Aorta (tissue), 5 donors: ENCODE results near the gene PNPLA6. TPM values are rescaled to one million over a fixed set of nuclear protein-coding genes. Genes with fewer than 3 reads are reported as not detected.

ENCODE experiments used
- ATAC-seq: fragments of 200-7000 bp; cut with Tn5 transposase; one replicate; pipeline ENCODE4 v1.9.1; 2022; ENCODE audit warnings: moderate library complexity; ENCODE audit not compliant: low FRiP score
- DNase-seq, 2 donors: peaks; one replicate each; pipeline ENCODE4 v3.0.0-alpha.2; 2020
- H3K27ac ChIP-seq, 2 donors: one replicate each; pipeline ENCODE4 v1.5.1; 2013; ENCODE audit warnings: low read length in 2 of 2, mild to moderate bottlenecking in 2 of 2, moderate library complexity in 2 of 2, control low read depth in 1 of 2, inconsistent platforms in 1 of 2, low read depth in 1 of 2
- H3K27me3 ChIP-seq, 2 donors: one replicate each; pipeline ENCODE4 v1.6.1; 2013; ENCODE audit warnings: control low read depth in 1 of 2, low read length in 1 of 2, mild to moderate bottlenecking in 1 of 2, moderate library complexity in 1 of 2; ENCODE audit not compliant: insufficient read depth in 2 of 2, control insufficient read depth in 1 of 2
- H3K36me3 ChIP-seq, 2 donors: one replicate each; pipeline ENCODE4 v1.6.1; 2013; ENCODE audit warnings: control low read depth in 1 of 2, low read length in 1 of 2, mild to moderate bottlenecking in 1 of 2; ENCODE audit not compliant: insufficient read depth in 2 of 2, control insufficient read depth in 1 of 2
- H3K4me1 ChIP-seq, 2 donors: one replicate each; pipeline ENCODE4 v1.6.1; 2013; ENCODE audit warnings: low read length in 2 of 2, control low read depth in 1 of 2, mild to moderate bottlenecking in 1 of 2, moderate library complexity in 1 of 2; ENCODE audit not compliant: insufficient read depth in 2 of 2, control insufficient read depth in 1 of 2
- H3K4me3 ChIP-seq, 2 donors: one replicate each; pipeline ENCODE4 v1.5.1; 2013; ENCODE audit warnings: low read length in 2 of 2, control low read depth in 1 of 2, mild to moderate bottlenecking in 1 of 2
- H3K9me3 ChIP-seq: one replicate; pipeline ENCODE4 v1.6.1; 2013; ENCODE audit warnings: mild to moderate bottlenecking, low read length; ENCODE audit not compliant: control insufficient read depth
- WGBS, 2 donors: extraction: QIAGEN DNeasy Blood & Tissue Kit; methylation state at CpG; one replicate each; pipeline ENCODE4 v1.1.7; 2013; 5-methylcytosine and 5-hydroxymethylcytosine counted together
- intact Hi-C, 2 donors: fragments of 100-400 bp; cut with DNase I; formaldehyde crosslinking; loops; one replicate each; pipeline versions ENCODE4 v1.14.2 to v1.15.0; 2022
- polyA plus RNA-seq, 2 donors: library from polyadenylated mRNA; stranded (reverse); fragments of 200-250 nt; gene quantifications; one replicate each; pipeline ENCODE4 v1.2.3, GENCODE V29; 2013
- total RNA-seq, 2 donors: library from RNA; stranded (reverse); fragmentation: NEBNext Ultra II Directional; extraction: Animal tissue kit (Norgen Biotek cat#: 25700); gene quantifications; one replicate each; pipeline ENCODE4 v1.2.1, GENCODE V29; 2021
- donor health status: healthy with polysubstance abuse.
- donor health status: Bipolar disorder and iron deficiency.
- donor health status: DM: no; HTN: no; CAD: no.
- donor health status: DM: no; HTN: no; CAD: no.
- donor health status: DM: yes; HTN: yes; CAD: no.

Gene PNPLA6
- total and polyA plus RNA-seq, 4 donors: 25.0 to 136 (median 91.3) TPM

- DNase-seq (no peak), ATAC-seq (no peak)
- Histone ChIP-seq H3K27ac (no peak overlapping the region), H3K4me1 (no peaks in the 10 kb centered on the region), H3K36me3 (no peaks in the 10 kb centered on the region), H3K27me3 (no peaks in the 10 kb centered on the region), H3K9me3 (no peaks in the 10 kb centered on the region), H3K4me3 (no peak overlapping the region)
- intact Hi-C loops: no loop called here
- WGBS, 2 donors: 60 to 66% methylated on average over 14 of the region's 14 CpGs
These were observed 70.1 kb downstream of the PNPLA6 start for GRCh38 chr19:7605490-7606222.

- no peaks in the 10 kb centered on the region for H3K36me3 ChIP-seq
- H3K4me1 ChIP-seq: no peaks in the 10 kb centered on the region
- intact Hi-C loops: no loop called here
- no peak overlapping the region for H3K4me3 ChIP-seq
- DNase-seq (no peak), ATAC-seq (no peak)
- no peaks in the 10 kb centered on the region for H3K27me3 ChIP-seq
- no peaks in the 10 kb centered on the region for H3K9me3 ChIP-seq
- WGBS, 2 donors: 78 to 84% methylated on average over 15 to 17 of the region's 17 CpGs
- no peak overlapping the region for H3K27ac ChIP-seq
These were observed 70.8 kb downstream of the PNPLA6 start for GRCh38 chr19:7606289-7606688.

GRCh38 chr19:7607212-7607873, 71.8 kb downstream of the PNPLA6 start:
- Histone ChIP-seq H3K4me1 (no peaks in the 10 kb centered on the region), H3K4me3 (no peak overlapping the region), H3K27ac (no peak overlapping the region), H3K36me3 (no peaks in the 10 kb centered on the region), H3K27me3 (no peaks in the 10 kb centered on the region), H3K9me3 (no peaks in the 10 kb centered on the region)
- DNase-seq (no peak), ATAC-seq (no peak)
- intact Hi-C loops: no loop called here
- WGBS, 2 donors: 75 to 85% methylated on average over 9 to 10 of the region's 10 CpGs

DNA sequence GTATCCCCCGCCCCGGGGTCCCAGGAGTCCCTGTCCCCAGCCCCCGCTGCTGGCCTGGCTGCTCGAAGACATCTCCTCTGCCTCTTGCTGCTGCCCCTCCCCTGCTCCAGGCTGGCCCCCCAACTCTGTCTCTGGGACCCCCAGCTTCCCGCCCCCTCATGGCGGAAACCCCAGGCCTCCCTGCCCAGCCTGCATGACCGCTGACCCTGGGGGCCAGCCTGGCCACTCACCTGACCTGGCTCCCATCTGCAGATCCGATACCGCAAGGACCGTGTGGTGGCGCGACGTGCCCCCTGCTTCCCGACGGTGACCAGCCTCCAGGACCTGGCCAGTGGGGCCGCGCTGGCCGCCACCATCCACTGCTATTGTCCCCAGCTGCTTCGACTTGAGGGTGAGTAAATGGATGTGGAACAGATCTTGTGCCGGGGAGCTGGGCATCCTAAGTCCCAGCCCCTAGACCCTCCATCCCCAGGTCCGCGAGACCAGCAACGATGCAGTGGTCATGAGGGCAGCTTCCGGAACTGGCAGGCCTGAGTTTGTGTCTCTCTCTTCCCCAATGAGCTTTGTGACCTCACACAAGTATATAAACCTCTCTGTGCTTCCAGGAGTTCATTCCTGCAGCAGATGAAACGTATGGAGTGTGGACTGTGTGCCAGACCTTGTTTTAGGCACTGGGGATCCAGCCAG, 72.5 kb downstream of the PNPLA6 start:
- Histone ChIP-seq H3K27ac (no peak overlapping the region), H3K4me1 (no peaks in the 10 kb centered on the region), H3K4me3 (no peak overlapping the region), H3K27me3 (no peaks in the 10 kb centered on the region), H3K9me3 (no peaks in the 10 kb centered on the region), H3K36me3 (no peaks in the 10 kb centered on the region)
- no peak for DNase-seq
- 88% methylated on average over 23 to 25 of the region's 25 CpGs for WGBS, 2 donors
- ATAC-seq: no peak
- intact Hi-C loops: no loop called here

DNA sequence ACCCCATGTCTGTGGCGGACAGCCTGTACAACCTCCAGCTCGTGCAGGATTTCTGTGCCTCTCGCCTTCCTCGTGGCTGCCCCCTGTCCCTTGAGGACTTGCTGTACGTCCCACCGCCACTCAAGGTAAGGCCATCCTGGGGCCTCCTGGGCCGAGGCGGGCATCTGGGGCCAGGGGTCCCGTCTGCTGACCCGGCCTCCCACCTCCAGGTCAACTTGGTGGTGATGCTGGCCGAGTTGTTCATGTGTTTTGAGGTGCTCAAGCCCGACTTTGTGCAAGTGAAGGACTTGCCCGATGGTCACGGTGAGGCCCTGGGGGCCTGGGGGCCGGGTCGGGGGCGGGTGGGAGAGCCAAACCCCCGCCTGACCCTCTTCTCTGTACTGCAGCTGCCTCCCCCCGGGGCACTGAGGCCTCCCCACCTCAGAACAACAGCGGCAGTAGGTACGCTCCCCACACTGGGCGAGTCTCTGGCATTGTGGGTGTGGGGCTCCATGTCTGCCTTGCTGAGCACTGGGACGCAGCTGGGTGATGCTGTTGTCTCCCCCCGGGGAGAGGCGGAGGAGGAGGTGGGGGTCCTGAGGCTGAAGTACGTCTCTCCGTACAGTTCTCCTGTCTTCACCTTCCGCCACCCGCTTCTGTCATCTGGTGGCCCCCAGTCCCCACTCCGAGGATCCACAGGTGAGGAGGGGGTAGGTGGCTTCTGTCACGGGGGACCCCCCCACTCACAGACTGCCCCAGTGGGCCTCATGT, 75.1 kb downstream of the PNPLA6 start:
- WGBS, 2 donors: 80 to 85% methylated on average over 31 of the region's 31 CpGs
- intact Hi-C loops: no loop called here
- H3K27me3 ChIP-seq: no peaks in the 10 kb centered on the region
- H3K4me1 ChIP-seq: no peaks in the 10 kb centered on the region
- ATAC-seq (no peak), DNase-seq (no peak)
- no peaks in the 10 kb centered on the region for H3K9me3 ChIP-seq
- H3K4me3 ChIP-seq: no peak overlapping the region
- H3K27ac ChIP-seq: no peak overlapping the region
- no peaks in the 10 kb centered on the region for H3K36me3 ChIP-seq

Other genes starting within 250 kb of the PNPLA6 start
- 100 to 1,000 TPM in 1 of 2 donors, 10 to 100 TPM in 1; 67.0 to 106 TPM for gene INSR, start 241.3 kb upstream of the PNPLA6 start, total RNA-seq
- gene INSR, start 241.3 kb upstream of the PNPLA6 start, polyA plus RNA-seq: 10 to 100 TPM in 1 of 2 donors, 1 to 10 TPM in 1; 4.8 to 12.0 TPM
- 10 to 100 TPM; 21.9 to 23.1 TPM for gene ARHGEF18, start 186.8 kb upstream of the PNPLA6 start, total RNA-seq
- gene ARHGEF18, start 186.8 kb upstream of the PNPLA6 start, polyA plus RNA-seq: 10 to 100 TPM in 1 of 2 donors, 1 to 10 TPM in 1; 8.3 to 10.6 TPM
- 1 to 10 TPM; 1.9 TPM for gene PEX11G, start 46.7 kb upstream of the PNPLA6 start, total RNA-seq
- 1 to 10 TPM; 4.0 to 5.3 TPM for gene PEX11G, start 46.7 kb upstream of the PNPLA6 start, polyA plus RNA-seq
- gene ZNF358, start 19.6 kb upstream of the PNPLA6 start, total RNA-seq: 10 to 100 TPM; 52.0 to 61.1 TPM
- gene ZNF358, start 19.6 kb upstream of the PNPLA6 start, polyA plus RNA-seq: 100 to 1,000 TPM in 1 of 2 donors, 10 to 100 TPM in 1; 49.1 to 119 TPM
- gene MCOLN1, start 13.1 kb upstream of the PNPLA6 start, total RNA-seq: 10 to 100 TPM; 21.2 to 36.0 TPM
- gene MCOLN1, start 13.1 kb upstream of the PNPLA6 start, polyA plus RNA-seq: 10 to 100 TPM; 14.5 to 34.6 TPM
- gene CAMSAP3, start 60.1 kb downstream of the PNPLA6 start, total RNA-seq: not detected
- gene CAMSAP3, start 60.1 kb downstream of the PNPLA6 start, polyA plus RNA-seq: 1 to 10 TPM in 1 of 2 donors, under 1 TPM in 1; 0.05 to 5.0 TPM
- gene XAB2, start 93.8 kb downstream of the PNPLA6 start, total RNA-seq: 10 to 100 TPM; 25.4 to 34.1 TPM
- 10 to 100 TPM; 17.0 to 93.8 TPM for gene XAB2, start 93.8 kb downstream of the PNPLA6 start, polyA plus RNA-seq
- gene PET100, start 94.1 kb downstream of the PNPLA6 start, total RNA-seq: 10 to 100 TPM; 81.2 to 95.7 TPM
- 10 to 100 TPM; 67.6 to 96.4 TPM for gene PET100, start 94.1 kb downstream of the PNPLA6 start, polyA plus RNA-seq
- not detected for gene PCP2, start 98.0 kb downstream of the PNPLA6 start, total RNA-seq
- not detected for gene PCP2, start 98.0 kb downstream of the PNPLA6 start, polyA plus RNA-seq
- gene STXBP2, start 101.4 kb downstream of the PNPLA6 start, total RNA-seq: 10 to 100 TPM; 30.3 to 35.4 TPM
- 10 to 100 TPM; 11.4 to 27.4 TPM for gene STXBP2, start 101.4 kb downstream of the PNPLA6 start, polyA plus RNA-seq
- not detected for gene RETN, start 133.3 kb downstream of the PNPLA6 start, total RNA-seq
- gene RETN, start 133.3 kb downstream of the PNPLA6 start, polyA plus RNA-seq: 1 to 10 TPM in 1 of 2 donors, not detected in 1; 2.6 TPM
- gene MCEMP1, start 141.4 kb downstream of the PNPLA6 start, total RNA-seq: 1 to 10 TPM in 1 of 2 donors, under 1 TPM in 1; 0.63 to 4.3 TPM
- 1 to 10 TPM in 1 of 2 donors, under 1 TPM in 1; 0.10 to 8.3 TPM for gene MCEMP1, start 141.4 kb downstream of the PNPLA6 start, polyA plus RNA-seq
- gene TRAPPC5, start 145.1 kb downstream of the PNPLA6 start, total RNA-seq: 10 to 100 TPM; 54.0 to 60.1 TPM
- 10 to 100 TPM; 26.8 to 79.6 TPM for gene TRAPPC5, start 145.1 kb downstream of the PNPLA6 start, polyA plus RNA-seq
- 1 to 10 TPM in 1 of 2 donors, under 1 TPM in 1; 0.36 to 2.9 TPM for gene FCER2, start 166.4 kb downstream of the PNPLA6 start, total RNA-seq
- not detected for gene FCER2, start 166.4 kb downstream of the PNPLA6 start, polyA plus RNA-seq
- 10 to 100 TPM in 1 of 2 donors, 1 to 10 TPM in 1; 2.8 to 26.8 TPM for gene CLEC4G, start 196.4 kb downstream of the PNPLA6 start, total RNA-seq
- gene CLEC4G, start 196.4 kb downstream of the PNPLA6 start, polyA plus RNA-seq: 1 to 10 TPM in 1 of 2 donors, not detected in 1; 2.3 TPM
- gene CD209, start 211.8 kb downstream of the PNPLA6 start, total RNA-seq: 10 to 100 TPM; 19.2 to 63.9 TPM
- gene CD209, start 211.8 kb downstream of the PNPLA6 start, polyA plus RNA-seq: 1 to 10 TPM; 1.0 to 3.1 TPM
- gene CLEC4M, start 227.5 kb downstream of the PNPLA6 start, total RNA-seq: not detected
- under 1 TPM in 1 of 2 donors, not detected in 1; 0.50 TPM for gene CLEC4M, start 227.5 kb downstream of the PNPLA6 start, polyA plus RNA-seq